GM12865 (cell line): ENCODE measurements around the gene BEGAIN.

Experiments used
- DNase-seq: peaks from one replicate; pipeline ENCODE4 v3.0.0; 2010; ENCODE audit warnings: low read depth
- H3K4me3 ChIP-seq: 2 replicates; pipeline ENCODE4 v1.5.1; 2011; ENCODE audit warnings: mild to moderate bottlenecking, low read depth, low read length, control low read depth
- CTCF ChIP-seq: IDR thresholded peaks from 2 replicates; pipeline ENCODE4 v1.5.1; 2011; ENCODE audit warnings: low read length, control low read depth, low read depth, inconsistent platforms; ENCODE audit not compliant: insufficient read depth; ENCODE audit errors: missing control alignments

Gene BEGAIN

GRCh38 chr14:100604709-100605108 lies 17.5 kb upstream of the BEGAIN start:
- no peak overlapping the region for H3K4me3 ChIP-seq
- DNase-seq: no peak
- TF ChIP-seq CTCF: no peak

GRCh38 chr14:100604121-100604501 lies 16.9 kb upstream of the BEGAIN start:
- no peak for DNase-seq
- no peak overlapping the region for H3K4me3 ChIP-seq
- no peak for TF ChIP-seq CTCF

GRCh38 chr14:100603341-100604120 lies 16.3 kb upstream of the BEGAIN start:
- no peak for TF ChIP-seq CTCF
- DNase-seq: no peak
- H3K4me3 ChIP-seq: no peak overlapping the region

GRCh38 chr14:100602621-100603230 lies 15.5 kb upstream of the BEGAIN start:
- no peak for DNase-seq
- no peak overlapping the region for H3K4me3 ChIP-seq
- no peak for TF ChIP-seq CTCF

- no peak for TF ChIP-seq CTCF
- no peak overlapping the region for H3K4me3 ChIP-seq
- no peak for DNase-seq
Measured at GRCh38 chr14:100601914-100602313, 14.7 kb upstream of the BEGAIN start.

- no peak for TF ChIP-seq CTCF
- DNase-seq: no peak
- no peak overlapping the region for H3K4me3 ChIP-seq
Measured at GRCh38 chr14:100601064-100601463, 13.8 kb upstream of the BEGAIN start.
